Bronchial epithelial cell (primary cell): ENCODE results near the gene CAPRIN2. TPM values are rescaled to one million over a fixed set of nuclear protein-coding genes. Genes with fewer than 3 reads are reported as not detected.
A peak's percentile ranks its signal among the peaks of the same experiment; 100 is the strongest.

ENCODE experiments used
- DNase-seq: peaks from one replicate; pipeline ENCODE4 v3.0.0-alpha.2; 2010; ENCODE audit warnings: low read depth
- FAIRE-seq: peaks from 2 replicates; lab custom pipeline; 2011; peaks lifted over from hg19 to GRCh38; lab: Jason Lieb, UNC
- H3K27me3 ChIP-seq: 2 replicates; pipeline ENCODE4 v1.5.1; 2011; ENCODE audit warnings: low read length; ENCODE audit not compliant: control insufficient read depth, insufficient read depth
- H3K36me3 ChIP-seq: 2 replicates; pipeline ENCODE4 v1.5.1; 2011; ENCODE audit warnings: low read length; ENCODE audit not compliant: control insufficient read depth, insufficient read depth
- H3K4me3 ChIP-seq: 2 replicates; pipeline ENCODE4 v1.5.1; 2011; ENCODE audit warnings: mild to moderate bottlenecking, low read depth, low read length, control low read depth
- CTCF ChIP-seq: IDR thresholded peaks from 2 replicates; pipeline ENCODE4 v1.5.1; 2011; ENCODE audit warnings: mild to moderate bottlenecking, moderate library complexity, low read length, control low read depth, inconsistent platforms; ENCODE audit not compliant: insufficient read depth, severe bottlenecking
- total RNA-seq: library from RNA; depleted of rRNA; stranded (reverse); fragments of >200 nt; gene quantifications from 2 replicates; pipeline ENCODE4 v1.2.1, GENCODE V29; 2014

Gene CAPRIN2
- total RNA-seq, 1 donor from 2014 or later = 31.9 TPM

GRCh38 chr12:30692470-30692869, 62.3 kb downstream of the CAPRIN2 start:
- H3K4me3 ChIP-seq = no peak overlapping the region
- no peak for TF ChIP-seq CTCF
- no peak for DNase-seq
- H3K36me3 ChIP-seq = no peaks in the 10 kb centered on the region
- no peaks in the 10 kb centered on the region for H3K27me3 ChIP-seq
- no peak for FAIRE-seq

DNA sequence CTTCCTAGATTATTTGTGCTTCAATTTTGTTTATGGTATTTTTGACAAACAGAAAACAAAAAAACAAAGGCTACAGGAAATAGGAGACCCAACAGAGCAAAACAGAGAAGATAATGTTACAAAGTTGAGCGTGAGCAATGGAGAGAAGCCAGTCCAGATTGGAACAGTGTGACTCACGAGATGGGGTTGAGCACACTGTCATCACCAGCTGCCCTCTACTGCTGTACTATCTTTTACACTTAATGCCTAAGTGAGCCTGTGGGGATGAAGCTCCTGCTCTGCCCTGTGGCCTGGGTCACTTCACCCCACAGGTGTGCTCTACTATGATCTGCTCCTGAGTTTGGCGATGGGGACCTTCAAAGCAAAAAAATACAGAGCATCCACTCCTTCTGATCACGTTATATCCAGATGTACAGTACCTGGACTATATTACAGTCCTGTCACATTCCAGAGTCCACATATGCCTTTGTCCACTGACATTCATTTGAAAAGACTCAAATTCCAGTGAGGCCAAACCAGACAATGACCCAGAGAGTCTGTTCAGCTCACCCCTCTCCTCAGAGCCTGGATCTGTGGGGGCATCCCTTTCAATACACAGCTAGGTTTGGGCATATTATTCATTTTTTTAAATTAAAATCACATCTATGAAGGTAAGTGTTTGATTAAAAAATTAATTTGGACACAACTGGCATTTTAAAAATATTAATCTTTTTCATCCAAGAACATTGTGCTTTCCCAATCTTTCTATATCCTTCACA, 63.5 kb downstream of the CAPRIN2 start:
- Histone ChIP-seq H3K27me3 (no peaks in the 10 kb centered on the region), H3K36me3 (no peaks in the 10 kb centered on the region), H3K4me3 (no peak overlapping the region)
- FAIRE-seq (peak; percentile 88), DNase-seq (peak; percentile 81)
- peak; percentile 16 for TF ChIP-seq CTCF

- no peaks in the 10 kb centered on the region for H3K27me3 ChIP-seq
- DNase-seq (no peak), FAIRE-seq (no peak)
- no peaks in the 10 kb centered on the region for H3K36me3 ChIP-seq
- TF ChIP-seq CTCF = no peak
- H3K4me3 ChIP-seq = no peak overlapping the region
Measured at GRCh38 chr12:30687265-30687986, 67.3 kb downstream of the CAPRIN2 start.

DNA sequence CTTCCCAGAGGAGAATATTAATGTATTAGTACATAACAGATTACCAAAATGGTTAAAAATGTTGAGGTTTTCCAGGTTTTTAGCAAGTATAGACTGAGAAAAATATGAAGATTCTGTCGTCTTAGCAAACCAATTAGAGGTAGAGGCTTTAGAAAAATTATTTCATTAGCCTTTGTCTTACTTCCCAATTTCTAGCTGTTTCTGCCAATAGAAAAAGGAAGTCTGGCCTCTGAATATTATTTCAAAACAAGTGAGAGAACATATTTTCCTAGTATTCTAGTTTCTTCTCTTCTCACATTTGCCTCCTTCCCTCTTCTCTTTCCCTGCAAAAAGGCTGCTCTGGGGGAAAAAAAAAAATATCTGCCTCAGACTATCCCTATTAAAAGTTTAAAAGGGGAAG, 75.5 kb downstream of the CAPRIN2 start:
- DNase-seq (no peak), FAIRE-seq (no peak)
- no peak for TF ChIP-seq CTCF
- H3K36me3 ChIP-seq = no peaks in the 10 kb centered on the region
- H3K4me3 ChIP-seq = no peak overlapping the region
- no peaks in the 10 kb centered on the region for H3K27me3 ChIP-seq

- H3K36me3 ChIP-seq = no peaks in the 10 kb centered on the region
- H3K4me3 ChIP-seq = no peak overlapping the region
- DNase-seq = no peak
- no peak for FAIRE-seq
- H3K27me3 ChIP-seq = no peaks in the 10 kb centered on the region
- TF ChIP-seq CTCF = no peak
Measured at GRCh38 chr12:30678221-30678620, 76.5 kb downstream of the CAPRIN2 start.

GRCh38 chr12:30661210-30661609, 93.5 kb downstream of the CAPRIN2 start:
- no peaks in the 10 kb centered on the region for H3K36me3 ChIP-seq
- H3K4me3 ChIP-seq = no peak overlapping the region
- no peaks in the 10 kb centered on the region for H3K27me3 ChIP-seq
- DNase-seq (no peak), FAIRE-seq (no peak)
- TF ChIP-seq CTCF = no peak
